Gastrocnemius medialis (tissue), 4 donors: ENCODE data around the gene FCER1G. TPM values are rescaled to one million over a fixed set of nuclear protein-coding genes. Genes with fewer than 3 reads are reported as not detected.

Source experiments
- ATAC-seq, 2 donors: fragments of 150-250 bp; one replicate each; pipeline ENCODE4 v1.9.1; 2016
- DNase-seq, 2 donors: peaks; one replicate each; pipeline ENCODE4 v3.0.0-alpha.2; 2019
- H3K27ac ChIP-seq, 4 donors: fragments of 200-600 bp; sonication (generic); 1 replicate in 1 of 4; 2 replicates in 3 of 4; pipeline ENCODE4 v1.5.1; 2016 to 2018; ENCODE audit warnings: mild to moderate bottlenecking in 2 of 4, moderate library complexity in 1 of 4
- H3K27me3 ChIP-seq, 3 donors: fragments of 200-600 bp; sonication (generic) in 2 of 3; 1 replicate in 1 of 3; 2 replicates in 2 of 3; pipeline versions ENCODE4 v1.5.1 to v1.6.0; 2016 to 2019; ENCODE audit warnings: mild to moderate bottlenecking in 1 of 3, moderate library complexity in 1 of 3
- H3K36me3 ChIP-seq, 2 donors: fragments of 200-600 bp; sonication (generic) in 1 of 2; one replicate each; pipeline ENCODE4 v1.5.1; 2017 to 2018
- H3K4me1 ChIP-seq, 2 donors: fragments of 200-600 bp; sonication (generic) in 1 of 2; one replicate each; pipeline ENCODE4 v1.5.1; 2016 to 2017; ENCODE audit warnings: mild to moderate bottlenecking in 2 of 2
- H3K4me3 ChIP-seq, 4 donors: fragments of 200-600 bp; sonication (generic) in 3 of 4; 1 replicate in 1 of 4; 2 replicates in 3 of 4; pipeline ENCODE4 v1.5.1; 2016 to 2019; ENCODE audit warnings: mild to moderate bottlenecking in 2 of 4
- H3K9me3 ChIP-seq, 3 donors: fragments of 200-600 bp; sonication (generic) in 2 of 3; 1 replicate in 1 of 3; 2 replicates in 2 of 3; pipeline ENCODE4 v1.5.1; 2016 to 2019
- CTCF ChIP-seq, 5 experiments: fragments of 450-650 bp in 3 of 5; fragments of 200-600 bp in 2 of 5; sonication (generic) in 2 of 5; IDR thresholded peaks in 4 of 5; conservative IDR thresholded peaks in 1 of 5; 1 replicate in 4 of 5; 2 replicates in 1 of 5; pipeline ENCODE4 v1.5.1; 2016 to 2019; ENCODE audit warnings: antibody characterized with exemption in 5 of 5, mild to moderate bottlenecking in 3 of 5, moderate library complexity in 3 of 5
- POLR2A ChIP-seq, 2 donors: fragments of 450-650 bp; IDR thresholded peaks; one replicate each; pipeline ENCODE4 v1.6.1; 2017; ENCODE audit warnings: antibody characterized with exemption in 2 of 2, mild to moderate bottlenecking in 2 of 2, moderate library complexity in 2 of 2
- in situ Hi-C, 4 donors: fragments of 200-750 bp; cut with MboI; loops; one replicate each; pipeline versions ENCODE4 v1.15.0 to v1.8.0; 2017; ENCODE audit warnings: low sequenced_read_pairs in 4 of 4
- intact Hi-C: fragments of 100-400 bp; cut with DNase I; formaldehyde crosslinking; loops from one replicate; pipeline ENCODE4 v1.15.1; 2023; ENCODE audit warnings: low total_unique reads
- microRNA-seq, 2 donors: library from miRNA; unstranded; fragments of <30 nt; microRNA quantifications; one replicate each; pipeline ENCODE4, GENCODE V29; 2016; ENCODE audit warnings: borderline replicate concordance in 2 of 2
- total RNA-seq, 4 donors: library from RNA; depleted of rRNA; stranded (reverse); fragments of >200 nt; gene quantifications; one replicate each; pipeline versions ENCODE4 v1.1.0 to v1.2.3, GENCODE V29; 2016

FCER1G gene
- total RNA-seq, 4 donors from 2014 or later: 4.2 to 20.4 (median 18.5) TPM

- in situ Hi-C loops (no loop called here), intact Hi-C loops (no loop called here)
- H3K4me1 ChIP-seq: no peaks in the 10 kb centered on the region
- no peak for DNase-seq
- peaks cover 0 to 7% (median 3%) of the 10 kb centered on the region in 3 donors for H3K27me3 ChIP-seq
- H3K27ac ChIP-seq: no peak overlapping the region
- H3K4me3 ChIP-seq: no peak overlapping the region
- no peaks in the 10 kb centered on the region for H3K36me3 ChIP-seq
- no peak for TF ChIP-seq CTCF (IDR thresholded peaks at IDR 0.05 in 4 of 5, conservative IDR thresholded peaks at IDR 0.05 in 1 of 5)
- no peak for TF ChIP-seq POLR2A (IDR thresholded peaks at IDR 0.05)
- H3K9me3 ChIP-seq: no peaks in the 10 kb centered on the region
- ATAC-seq: no peak
These were observed 52.2 kb downstream of the FCER1G start for GRCh38 chr1:161267321-161267720.

Small RNAs within 50 kb of the gene (microRNA-seq; reads per million reads assigned to microRNA genes)
- gene MIR5187: 0 to 2.6 reads per million in 2 donors

Other genes starting within 250 kb of the FCER1G start
- 1 to 10 TPM; 3.1 to 6.0 (median 5.3) TPM for gene F11R, start 194.1 kb upstream of the FCER1G start, total RNA-seq
- gene TSTD1, start 176.3 kb upstream of the FCER1G start, total RNA-seq: 10 to 100 TPM in 3 of 4 donors, 1 to 10 TPM in 1; 8.6 to 52.6 (median 16.8) TPM
- gene USF1, start 169.3 kb upstream of the FCER1G start, total RNA-seq: 10 to 100 TPM; 41.9 to 55.1 (median 49.1) TPM
- 1 to 10 TPM in 2 of 4 donors, under 1 TPM in 2; 0.61 to 1.6 (median 1.0) TPM for gene ARHGAP30, start 145.4 kb upstream of the FCER1G start, total RNA-seq
- gene NECTIN4, start 125.7 kb upstream of the FCER1G start, total RNA-seq: not detected
- gene KLHDC9, start 116.9 kb upstream of the FCER1G start, total RNA-seq: 1 to 10 TPM in 2 of 4 donors, under 1 TPM in 2; 0.89 to 2.4 (median 1.3) TPM
- gene PFDN2, start 97.3 kb upstream of the FCER1G start, total RNA-seq: 100 to 1,000 TPM in 1 of 4 donors, 10 to 100 TPM in 3; 62.4 to 106 (median 74.1) TPM
- gene NIT1, start 97.2 kb upstream of the FCER1G start, total RNA-seq: 10 to 100 TPM; 16.1 to 20.4 (median 17.9) TPM
- gene DEDD, start 82.6 kb upstream of the FCER1G start, total RNA-seq: 10 to 100 TPM; 40.2 to 60.2 (median 46.3) TPM
- 10 to 100 TPM; 57.9 to 66.7 (median 63.5) TPM for gene UFC1, start 61.3 kb upstream of the FCER1G start, total RNA-seq
- 10 to 100 TPM; 16.5 to 20.8 (median 18.0) TPM for gene USP21, start 55.8 kb upstream of the FCER1G start, total RNA-seq
- 10 to 100 TPM in 2 of 4 donors, 1 to 10 TPM in 2; 4.0 to 14.7 (median 7.3) TPM for gene PPOX, start 48.9 kb upstream of the FCER1G start, total RNA-seq
- gene B4GALT3, start 37.8 kb upstream of the FCER1G start, total RNA-seq: 10 to 100 TPM; 35.5 to 47.7 (median 43.7) TPM
- 10 to 100 TPM in 1 of 4 donors, 1 to 10 TPM in 3; 1.2 to 12.4 (median 5.2) TPM for gene ADAMTS4, start 16.2 kb upstream of the FCER1G start, total RNA-seq
- gene NDUFS2, start 12.9 kb upstream of the FCER1G start, total RNA-seq: 100 to 1,000 TPM; 206 to 260 (median 226) TPM
- gene APOA2, start 8.3 kb downstream of the FCER1G start, total RNA-seq: 10 to 100 TPM in 2 of 4 donors, not detected in 2; 22.2 to 57.8 TPM
- 10 to 100 TPM in 3 of 4 donors, 1 to 10 TPM in 1; 8.3 to 22.7 (median 16.9) TPM for gene TOMM40L, start 10.8 kb downstream of the FCER1G start, total RNA-seq
- gene NR1I3, start 22.9 kb downstream of the FCER1G start, total RNA-seq: not detected
- gene PCP4L1, start 43.5 kb downstream of the FCER1G start, total RNA-seq: not detected
- 1 to 10 TPM in 3 of 4 donors, under 1 TPM in 1; 0.61 to 3.4 (median 2.1) TPM for gene MPZ, start 94.7 kb downstream of the FCER1G start, total RNA-seq
- gene SDHC, start 99.1 kb downstream of the FCER1G start, total RNA-seq: 100 to 1,000 TPM in 1 of 4 donors, 10 to 100 TPM in 3; 47.5 to 112 (median 63.8) TPM
- not detected for gene CFAP126, start 152.6 kb downstream of the FCER1G start, total RNA-seq